HepG2 (cell line): ENCODE results near the gene SHISA5. TPM values are rescaled to one million over a fixed set of nuclear protein-coding genes. Genes with fewer than 3 reads are reported as not detected.

Experiments
- BCL6 ChIP-seq: IDR thresholded peaks from 2 replicates; pipeline ENCODE4 v1.6.1; 2016; ENCODE audit warnings: missing genetic modification reagents, missing compliant biosample characterization
- GFI1 ChIP-seq: sonication (generic); formaldehyde crosslinking; IDR thresholded peaks from 2 replicates; pipeline ENCODE4 v1.5.0; 2020; ENCODE audit warnings: missing genetic modification reagents, mild to moderate bottlenecking, borderline replicate concordance
- HIVEP1 ChIP-seq: sonication (generic); formaldehyde crosslinking; IDR thresholded peaks from 2 replicates; pipeline ENCODE4 v1.4.0; 2020; ENCODE audit warnings: mild to moderate bottlenecking, missing genetic modification reagents
- HNF4G ChIP-seq, 2 experiments: sonication (generic) in 1 of 2; formaldehyde crosslinking in 1 of 2; IDR thresholded peaks; 2 replicates each; pipeline versions ENCODE4 v1.4.0 to v1.6.1; 2011 to 2020; ENCODE audit warnings: borderline replicate concordance in 2 of 2, low read depth in 2 of 2, mild to moderate bottlenecking in 2 of 2, low read length in 1 of 2, missing genetic modification reagents in 1 of 2, moderate library complexity in 1 of 2
- NCOA1 ChIP-seq: sonication (generic); formaldehyde crosslinking; IDR thresholded peaks from 2 replicates; pipeline ENCODE4 v1.9.0; 2021; ENCODE audit warnings: missing genetic modification reagents
- NCOA2 ChIP-seq: sonication (generic); formaldehyde crosslinking; IDR thresholded peaks from 2 replicates; pipeline ENCODE4 v1.8.0; 2022; ENCODE audit warnings: inconsistent platforms
- PHF8 ChIP-seq: sonication (generic); formaldehyde crosslinking; IDR thresholded peaks from 2 replicates; pipeline ENCODE4 v1.5.0; 2020; ENCODE audit warnings: missing genetic modification reagents
- PITX1 ChIP-seq: sonication (generic); formaldehyde crosslinking; IDR thresholded peaks from 2 replicates; pipeline ENCODE4 v1.5.1; 2020; ENCODE audit warnings: mild to moderate bottlenecking, missing genetic modification reagents
- SAP130 ChIP-seq: IDR thresholded peaks from 2 replicates; pipeline ENCODE4 v1.6.1; 2016; ENCODE audit warnings: low read depth
- TBP ChIP-seq: sonication (generic); formaldehyde crosslinking; IDR thresholded peaks from 2 replicates; pipeline ENCODE4 v1.5.0; 2020; ENCODE audit warnings: missing genetic modification reagents
- ZFAT ChIP-seq: sonication (generic); formaldehyde crosslinking; conservative IDR thresholded peaks from 2 replicates; pipeline ENCODE4 v1.8.1; 2023; ENCODE audit warnings: missing genetic modification reagents, inconsistent platforms
- ZNF121 ChIP-seq: sonication (generic); formaldehyde crosslinking; IDR thresholded peaks from 2 replicates; pipeline ENCODE4 v1.5.0; 2020; ENCODE audit warnings: mild to moderate bottlenecking, missing genetic modification reagents
- ZNF264 ChIP-seq: sonication (generic); formaldehyde crosslinking; IDR thresholded peaks from 2 replicates; pipeline ENCODE4 v1.4.0; 2020; ENCODE audit warnings: missing genetic modification reagents
- ZNF530 ChIP-seq: sonication (generic); formaldehyde crosslinking; IDR thresholded peaks from 2 replicates; pipeline ENCODE4 v1.5.0; 2020; ENCODE audit warnings: low read depth, mild to moderate bottlenecking, missing genetic modification reagents
- ZNF605 ChIP-seq: sonication (generic); formaldehyde crosslinking; IDR thresholded peaks from 2 replicates; pipeline ENCODE4 v1.8.0; 2022; ENCODE audit warnings: mild to moderate bottlenecking, missing genetic modification reagents
- ZNF761 ChIP-seq: sonication (generic); formaldehyde crosslinking; conservative IDR thresholded peaks from 2 replicates; pipeline ENCODE4 v1.4.0; 2020; ENCODE audit warnings: mild to moderate bottlenecking, missing genetic modification reagents
- polyA plus RNA-seq, 8 experiments: library from polyadenylated mRNA; depleted of rRNA in 3 of 8; stranded (reverse) in 7 of 8; unstranded in 1 of 8; fragments of >200 nt; fragmentation: Illumina TruSeq in 4 of 8; extraction: Trizol in 4 of 8; gene quantifications; 2 replicates each; pipeline versions ENCODE4 v1.2.1 to v1.2.3, GENCODE V29; 2011 to 2016; ENCODE audit warnings: low read depth in 4 of 8, missing spikeins in 1 of 8, mixed read lengths in 1 of 8; ENCODE audit not compliant: insufficient read depth in 1 of 8
- total RNA-seq, 5 experiments: library from RNA; depleted of rRNA; stranded (reverse); fragments of >200 nt; fragmentation: Illumina TruSeq; extraction: Trizol; gene quantifications; 2 replicates each; pipeline ENCODE4 v1.2.3, GENCODE V29; 2016; ENCODE audit warnings: low read depth in 1 of 5
- TF ChIP-seq, protein P1 (sequence below): sonication (generic); formaldehyde crosslinking; IDR thresholded peaks from 2 replicates; pipeline ENCODE4 v1.5.0; 2020; ENCODE audit warnings: missing genetic modification reagents
- TF ChIP-seq, protein P2 (sequence below): sonication (generic); formaldehyde crosslinking; IDR thresholded peaks from 2 replicates; pipeline ENCODE4 v1.4.0; 2020; ENCODE audit warnings: mild to moderate bottlenecking, missing genetic modification reagents
- TF ChIP-seq, protein P3 (sequence below): sonication (generic); formaldehyde crosslinking; IDR thresholded peaks from 2 replicates; pipeline ENCODE4 v1.4.0; 2020; ENCODE audit warnings: missing genetic modification reagents
- TF ChIP-seq, protein P4 (sequence below): IDR thresholded peaks from 2 replicates; pipeline ENCODE4 v1.6.1; 2016

The SHISA5 gene
- total and polyA plus RNA-seq, 2 of the 13 experiments (the other 11 are each of a cell fraction or from before 2014, with no cell fraction given): 75.8 to 91.4 TPM

DNA sequence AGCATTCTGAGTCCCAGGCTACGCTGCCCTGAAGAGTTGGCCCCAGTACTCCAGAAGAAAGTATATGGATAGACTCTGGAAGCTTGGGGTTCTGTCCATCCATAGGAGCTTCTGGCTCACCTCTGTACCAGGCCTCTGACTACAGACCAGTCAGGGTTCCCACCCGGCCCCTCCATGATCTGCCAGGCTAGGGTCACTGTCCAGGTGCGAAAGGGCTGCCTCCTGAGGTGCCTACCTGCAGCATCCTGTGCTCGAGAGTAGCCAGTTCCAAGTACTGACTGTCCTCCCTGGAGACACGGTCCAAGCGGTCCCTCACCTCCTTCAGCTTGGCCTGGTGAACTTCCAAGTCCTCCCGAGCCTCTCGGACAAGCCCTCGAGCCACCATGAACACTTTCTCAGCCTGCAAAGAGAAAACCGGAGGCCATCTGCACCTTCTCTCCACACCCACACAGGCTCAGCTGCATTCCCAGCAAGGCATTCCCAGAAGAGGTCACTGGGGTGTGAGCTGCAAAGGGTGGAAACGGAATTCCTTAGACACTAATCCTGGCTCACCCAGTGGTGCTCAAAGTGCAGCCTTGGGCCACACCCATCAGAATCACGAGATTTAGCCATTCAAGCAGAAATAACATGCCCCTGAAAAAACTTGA, 70.4 kb downstream of the SHISA5 start (continued):
- 0 out of 2 replicates have a peak, but pooled peaks have one; percentile 28 for TF ChIP-seq NCOA1 (CRISPR knock-in tag)
- TF ChIP-seq ZNF264 (CRISPR knock-in tag): peak; percentile 59; the same call in 1 of the 2 replicates
- TF ChIP-seq SAP130 (CRISPR knock-in tag): peak; percentile 48
- TF ChIP-seq, protein P1, sequence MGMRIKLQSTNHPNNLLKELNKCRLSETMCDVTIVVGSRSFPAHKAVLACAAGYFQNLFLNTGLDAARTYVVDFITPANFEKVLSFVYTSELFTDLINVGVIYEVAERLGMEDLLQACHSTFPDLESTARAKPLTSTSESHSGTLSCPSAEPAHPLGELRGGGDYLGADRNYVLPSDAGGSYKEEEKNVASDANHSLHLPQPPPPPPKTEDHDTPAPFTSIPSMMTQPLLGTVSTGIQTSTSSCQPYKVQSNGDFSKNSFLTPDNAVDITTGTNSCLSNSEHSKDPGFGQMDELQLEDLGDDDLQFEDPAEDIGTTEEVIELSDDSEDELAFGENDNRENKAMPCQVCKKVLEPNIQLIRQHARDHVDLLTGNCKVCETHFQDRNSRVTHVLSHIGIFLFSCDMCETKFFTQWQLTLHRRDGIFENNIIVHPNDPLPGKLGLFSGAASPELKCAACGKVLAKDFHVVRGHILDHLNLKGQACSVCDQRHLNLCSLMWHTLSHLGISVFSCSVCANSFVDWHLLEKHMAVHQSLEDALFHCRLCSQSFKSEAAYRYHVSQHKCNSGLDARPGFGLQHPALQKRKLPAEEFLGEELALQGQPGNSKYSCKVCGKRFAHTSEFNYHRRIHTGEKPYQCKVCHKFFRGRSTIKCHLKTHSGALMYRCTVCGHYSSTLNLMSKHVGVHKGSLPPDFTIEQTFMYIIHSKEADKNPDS (CRISPR knock-in tag): no peak
- peak; percentile 18; the same call in 1 of the 2 replicates for TF ChIP-seq HNF4G (IDR thresholded peaks at IDR 0.05; ENCODE audit: borderline replicate concordance, low read depth, low read length)
- TF ChIP-seq HNF4G (CRISPR knock-in tag; IDR thresholded peaks at IDR 0.05; ENCODE audit: borderline replicate concordance, low read depth): no peak
- peak; percentile 31; the same call in 1 of the 2 replicates for TF ChIP-seq NCOA2
- TF ChIP-seq GFI1: no peak
- TF ChIP-seq, protein P2, sequence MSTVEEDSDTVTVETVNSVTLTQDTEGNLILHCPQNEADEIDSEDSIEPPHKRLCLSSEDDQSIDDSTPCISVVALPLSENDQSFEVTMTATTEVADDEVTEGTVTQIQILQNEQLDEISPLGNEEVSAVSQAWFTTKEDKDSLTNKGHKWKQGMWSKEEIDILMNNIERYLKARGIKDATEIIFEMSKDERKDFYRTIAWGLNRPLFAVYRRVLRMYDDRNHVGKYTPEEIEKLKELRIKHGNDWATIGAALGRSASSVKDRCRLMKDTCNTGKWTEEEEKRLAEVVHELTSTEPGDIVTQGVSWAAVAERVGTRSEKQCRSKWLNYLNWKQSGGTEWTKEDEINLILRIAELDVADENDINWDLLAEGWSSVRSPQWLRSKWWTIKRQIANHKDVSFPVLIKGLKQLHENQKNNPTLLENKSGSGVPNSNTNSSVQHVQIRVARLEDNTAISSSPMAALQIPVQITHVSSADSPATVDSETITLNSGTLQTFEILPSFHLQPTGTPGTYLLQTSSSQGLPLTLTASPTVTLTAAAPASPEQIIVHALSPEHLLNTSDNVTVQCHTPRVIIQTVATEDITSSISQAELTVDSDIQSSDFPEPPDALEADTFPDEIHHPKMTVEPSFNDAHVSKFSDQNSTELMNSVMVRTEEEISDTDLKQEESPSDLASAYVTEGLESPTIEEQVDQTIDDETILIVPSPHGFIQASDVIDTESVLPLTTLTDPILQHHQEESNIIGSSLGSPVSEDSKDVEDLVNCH (CRISPR knock-in tag): no peak
- TF ChIP-seq ZNF761: no peak
- TF ChIP-seq, protein P3, sequence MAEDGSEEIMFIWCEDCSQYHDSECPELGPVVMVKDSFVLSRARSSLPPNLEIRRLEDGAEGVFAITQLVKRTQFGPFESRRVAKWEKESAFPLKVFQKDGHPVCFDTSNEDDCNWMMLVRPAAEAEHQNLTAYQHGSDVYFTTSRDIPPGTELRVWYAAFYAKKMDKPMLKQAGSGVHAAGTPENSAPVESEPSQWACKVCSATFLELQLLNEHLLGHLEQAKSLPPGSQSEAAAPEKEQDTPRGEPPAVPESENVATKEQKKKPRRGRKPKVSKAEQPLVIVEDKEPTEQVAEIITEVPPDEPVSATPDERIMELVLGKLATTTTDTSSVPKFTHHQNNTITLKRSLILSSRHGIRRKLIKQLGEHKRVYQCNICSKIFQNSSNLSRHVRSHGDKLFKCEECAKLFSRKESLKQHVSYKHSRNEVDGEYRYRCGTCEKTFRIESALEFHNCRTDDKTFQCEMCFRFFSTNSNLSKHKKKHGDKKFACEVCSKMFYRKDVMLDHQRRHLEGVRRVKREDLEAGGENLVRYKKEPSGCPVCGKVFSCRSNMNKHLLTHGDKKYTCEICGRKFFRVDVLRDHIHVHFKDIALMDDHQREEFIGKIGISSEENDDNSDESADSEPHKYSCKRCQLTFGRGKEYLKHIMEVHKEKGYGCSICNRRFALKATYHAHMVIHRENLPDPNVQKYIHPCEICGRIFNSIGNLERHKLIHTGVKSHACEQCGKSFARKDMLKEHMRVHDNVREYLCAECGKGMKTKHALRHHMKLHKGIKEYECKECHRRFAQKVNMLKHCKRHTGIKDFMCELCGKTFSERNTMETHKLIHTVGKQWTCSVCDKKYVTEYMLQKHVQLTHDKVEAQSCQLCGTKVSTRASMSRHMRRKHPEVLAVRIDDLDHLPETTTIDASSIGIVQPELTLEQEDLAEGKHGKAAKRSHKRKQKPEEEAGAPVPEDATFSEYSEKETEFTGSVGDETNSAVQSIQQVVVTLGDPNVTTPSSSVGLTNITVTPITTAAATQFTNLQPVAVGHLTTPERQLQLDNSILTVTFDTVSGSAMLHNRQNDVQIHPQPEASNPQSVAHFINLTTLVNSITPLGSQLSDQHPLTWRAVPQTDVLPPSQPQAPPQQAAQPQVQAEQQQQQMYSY (CRISPR knock-in tag): peak; percentile 88
- TF ChIP-seq ZNF121 (CRISPR knock-in tag): no peak
- no peak for TF ChIP-seq ZFAT
- TF ChIP-seq HIVEP1: 0 out of 2 replicates have a peak, but pooled peaks have one; percentile 36
- TF ChIP-seq PHF8 (CRISPR knock-in tag): 0 out of 2 replicates have a peak, but pooled peaks have one; percentile 8
- no peak for TF ChIP-seq TBP (CRISPR knock-in tag)
- TF ChIP-seq BCL6 (CRISPR knock-in tag): 0 out of 2 replicates have a peak, but pooled peaks have one; percentile 25
- TF ChIP-seq ZNF605 (CRISPR knock-in tag): peak; percentile 22; the same call in 1 of the 2 replicates
- TF ChIP-seq PITX1 (CRISPR knock-in tag): peak; percentile 80
- TF ChIP-seq ZNF530 (CRISPR knock-in tag): no peak
- TF ChIP-seq, protein P4, sequence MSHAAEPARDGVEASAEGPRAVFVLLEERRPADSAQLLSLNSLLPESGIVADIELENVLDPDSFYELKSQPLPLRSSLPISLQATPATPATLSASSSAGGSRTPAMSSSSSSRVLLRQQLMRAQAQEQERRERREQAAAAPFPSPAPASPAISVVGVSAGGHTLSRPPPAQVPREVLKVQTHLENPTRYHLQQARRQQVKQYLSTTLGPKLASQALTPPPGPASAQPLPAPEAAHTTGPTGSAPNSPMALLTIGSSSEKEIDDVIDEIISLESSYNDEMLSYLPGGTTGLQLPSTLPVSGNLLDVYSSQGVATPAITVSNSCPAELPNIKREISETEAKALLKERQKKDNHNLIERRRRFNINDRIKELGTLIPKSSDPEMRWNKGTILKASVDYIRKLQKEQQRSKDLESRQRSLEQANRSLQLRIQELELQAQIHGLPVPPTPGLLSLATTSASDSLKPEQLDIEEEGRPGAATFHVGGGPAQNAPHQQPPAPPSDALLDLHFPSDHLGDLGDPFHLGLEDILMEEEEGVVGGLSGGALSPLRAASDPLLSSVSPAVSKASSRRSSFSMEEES (CRISPR knock-in tag): peak; percentile 79; the same call in 1 of the 2 replicates
- TF ChIP-seq, all 625 proteins: peak for 30
